Endothelial cell of umbilical vein (primary cell): ENCODE measurements around the gene NFYC. TPM values are rescaled to one million over a fixed set of nuclear protein-coding genes. Genes with fewer than 3 reads are reported as not detected.

ENCODE experiments used
- BruUV-seq: library from RNA; stranded (reverse); fragments of 400-500 nt; replicated peaks from 2 replicates; lab custom pipeline; 2021; lab: Mats Ljungman, UMichigan
- CTCF ChIA-PET: fragments of 300-600, 350-600 bp; sonication (Branson Sonifier 250); formaldehyde crosslinking; loops from one replicate; lab custom pipeline; 2021; ENCODE audit warnings: antibody characterized with exemption, inconsistent platforms; lab: Charles Lee
- POLR2A ChIA-PET: fragments of 300-600, 350-600 bp; sonication (Branson Sonifier 250); formaldehyde crosslinking; loops from one replicate; lab custom pipeline; 2021; ENCODE audit warnings: antibody characterized with exemption, inconsistent platforms; lab: Charles Lee
- DNase-seq: peaks from one replicate; pipeline ENCODE4 v3.0.0-alpha.2; 2011; ENCODE audit warnings: low read depth, low spot score
- FAIRE-seq: peaks from 2 replicates; lab custom pipeline; 2011; peaks lifted over from hg19 to GRCh38; lab: Jason Lieb, UNC
- H2AFZ ChIP-seq: 2 replicates; pipeline ENCODE4 v1.6.0; 2012; ENCODE audit warnings: low read depth, low read length, control low read depth, inconsistent platforms
- H3K27ac ChIP-seq: 2 replicates; pipeline ENCODE4 v1.5.1; 2011; ENCODE audit warnings: low read depth, mild to moderate bottlenecking, control low read depth, low read length, moderate library complexity; ENCODE audit not compliant: insufficient read depth
- H3K27me3 ChIP-seq, 2 experiments: 2 replicates each; pipeline versions ENCODE4 v1.6.0 to v1.6.1; 2011; ENCODE audit warnings: low read length in 2 of 2, mixed read lengths in 1 of 2; ENCODE audit not compliant: control insufficient read depth in 2 of 2, insufficient read depth in 2 of 2
- H3K36me3 ChIP-seq, 2 experiments: 2 replicates in 1 of 2; 3 replicates in 1 of 2; pipeline ENCODE4 v1.5.1; 2011; ENCODE audit warnings: low read length in 2 of 2, mild to moderate bottlenecking in 1 of 2, moderate library complexity in 1 of 2; ENCODE audit not compliant: control insufficient read depth in 2 of 2, insufficient read depth in 2 of 2; ENCODE audit errors: extremely low read depth in 1 of 2
- H3K4me1 ChIP-seq: 3 replicates; pipeline ENCODE4 v1.5.1; 2011; ENCODE audit warnings: mild to moderate bottlenecking, low read length; ENCODE audit not compliant: control insufficient read depth, insufficient read depth; ENCODE audit errors: extremely low read depth
- H3K4me2 ChIP-seq: 2 replicates; pipeline ENCODE4 v1.6.1; 2011; ENCODE audit warnings: low read length, control low read depth, mixed read lengths; ENCODE audit not compliant: insufficient read depth
- H3K4me3 ChIP-seq, 3 experiments: fragments of 200-600 bp in 1 of 3; sonication (generic), shearing (Covaris generic) in 1 of 3; replicated peaks in 1 of 3; 2 replicates each; pipeline ENCODE4 v1.5.1; 2011 to 2016; ENCODE audit warnings: control low read depth in 3 of 3, low read length in 3 of 3, mild to moderate bottlenecking in 2 of 3, inconsistent platforms in 1 of 3, low read depth in 1 of 3, moderate library complexity in 1 of 3; ENCODE audit not compliant: insufficient read depth in 1 of 3
- H3K79me2 ChIP-seq: 2 replicates; pipeline ENCODE4 v1.6.0; 2012; ENCODE audit warnings: low read length, inconsistent platforms; ENCODE audit not compliant: control insufficient read depth, insufficient read depth
- H3K9ac ChIP-seq: replicated peaks from 2 replicates; pipeline ENCODE3; 2011; ENCODE audit warnings: low read length, control low read depth; ENCODE audit not compliant: insufficient read depth; ENCODE audit errors: extremely low read depth
- H3K9me1 ChIP-seq: replicated peaks from 3 replicates; pipeline ENCODE4 v1.6.0; 2011; ENCODE audit warnings: mild to moderate bottlenecking, low read length; ENCODE audit not compliant: control insufficient read depth, insufficient read depth; ENCODE audit errors: extremely low read depth
- H3K9me3 ChIP-seq: replicated peaks from 2 replicates; pipeline ENCODE4 v1.5.1; 2012; ENCODE audit warnings: low read length, inconsistent platforms; ENCODE audit not compliant: control insufficient read depth, insufficient read depth
- H4K20me1 ChIP-seq: replicated peaks from 2 replicates; pipeline ENCODE3; 2011; ENCODE audit warnings: mild to moderate bottlenecking, low read length; ENCODE audit not compliant: control insufficient read depth, insufficient read depth; ENCODE audit errors: extremely low read depth
- CTCF ChIP-seq, 2 donors: IDR thresholded peaks; 1 replicate in 1 of 2; 2 replicates in 1 of 2; pipeline ENCODE4 v1.5.1; 2011; ENCODE audit warnings: low read length in 2 of 2, mild to moderate bottlenecking in 2 of 2, moderate library complexity in 2 of 2, control low read depth in 1 of 2, inconsistent platforms in 1 of 2, low read depth in 1 of 2; ENCODE audit not compliant: insufficient read depth in 1 of 2; ENCODE audit errors: extremely low read depth in 1 of 2
- EZH2 ChIP-seq: IDR thresholded peaks from 2 replicates; pipeline ENCODE4 v1.6.1; 2012; ENCODE audit warnings: borderline replicate concordance, low read depth, mild to moderate bottlenecking, moderate library complexity, low read length, inconsistent platforms; ENCODE audit not compliant: severe bottlenecking
- FOS ChIP-seq: IDR thresholded peaks from 2 replicates; pipeline ENCODE4 v1.6.1; 2011; ENCODE audit warnings: mild to moderate bottlenecking, low read length, moderate library complexity, borderline replicate concordance; ENCODE audit not compliant: insufficient read depth
- GATA2 ChIP-seq: IDR thresholded peaks from 2 replicates; pipeline ENCODE4 v1.7.0; 2011; ENCODE audit warnings: low read depth, mild to moderate bottlenecking, moderate library complexity, mixed read lengths, low read length; ENCODE audit not compliant: insufficient read length, insufficient read depth
- JUN ChIP-seq: IDR thresholded peaks from 2 replicates; pipeline ENCODE4 v1.6.1; 2011; ENCODE audit warnings: borderline replicate concordance, low read depth; ENCODE audit not compliant: insufficient read length, insufficient read depth
- MAX ChIP-seq: IDR thresholded peaks from 2 replicates; pipeline ENCODE4 v1.6.1; 2011; ENCODE audit not compliant: insufficient read depth, insufficient read length
- MYC ChIP-seq: IDR thresholded peaks from one replicate; pipeline ENCODE4 v1.6.1; 2011; ENCODE audit warnings: mild to moderate bottlenecking, low read depth, low read length
- POLR2A ChIP-seq: IDR thresholded peaks from 2 replicates; pipeline ENCODE4 v1.6.1; 2012; ENCODE audit warnings: low read depth, mild to moderate bottlenecking, control low read depth, low read length
- POLR2AphosphoS5 ChIP-seq: IDR thresholded peaks from 2 replicates; pipeline ENCODE4 v1.6.1; 2012; ENCODE audit warnings: low read depth, mild to moderate bottlenecking, control low read depth, low read length, moderate library complexity; ENCODE audit not compliant: insufficient read depth
- dilution Hi-C: fragments of 300-500 bp; cut with MboI; formaldehyde crosslinking; loops from one replicate; pipeline ENCODE4 v1.15.0; 2019; ENCODE audit warnings: low sequenced_read_pairs; ENCODE audit not compliant: extremely low pct_ligation_motif_present
- intact Hi-C: fragments of 100-400 bp; cut with micrococcal nuclease; formaldehyde crosslinking; loops from one replicate; pipeline ENCODE4 v1.10.0; 2022
- polyA plus RNA-seq, 4 experiments: library from polyadenylated mRNA; depleted of rRNA in 3 of 4; stranded (reverse) in 3 of 4; unstranded in 1 of 4; fragments of >200 nt; gene quantifications; 2 replicates each; pipeline versions ENCODE4 v1.2.1 to v1.2.3, GENCODE V29; 2011 to 2012; ENCODE audit warnings: missing spikeins in 1 of 4
- total RNA-seq: library from RNA; stranded (reverse); gene quantifications from 2 replicates; pipeline ENCODE4 v1.2.3, GENCODE V29; 2021

NFYC gene
- total and polyA plus RNA-seq, 2 donors (not counting 3 experiments of a cell fraction or from before 2014, with no cell fraction given): 51.1 to 81.7 TPM

GRCh38 chr1:40653851-40654537, 37.5 kb upstream of the NFYC start:
- POLR2A ChIA-PET: no interaction called here
- no TSS peak for BruUV-seq
- H4K20me1 ChIP-seq: no peaks in the 10 kb centered on the region
- CTCF ChIA-PET: interaction anchor here (0.9 to 1.0 kb wide), 2 partner anchors 15 to 16 kb away, joined by 3 read pairs; no protein-coding TSS in a partner anchor
- H3K36me3 ChIP-seq: no peaks in the 10 kb centered on the region
- H2AFZ ChIP-seq: no peak overlapping the region
- H3K4me1 ChIP-seq: no peaks in the 10 kb centered on the region
- H3K27ac ChIP-seq: no peak overlapping the region
- peaks cover 3 to 22% of the 10 kb centered on the region in 2 experiments for H3K27me3 ChIP-seq
- no peaks in the 10 kb centered on the region for H3K9me1 ChIP-seq
- no peak for TF ChIP-seq MYC
- TF ChIP-seq JUN: no peak
- no peak for TF ChIP-seq FOS
- TF ChIP-seq CTCF (IDR thresholded peaks at IDR 0.05; ENCODE audit: extremely low read depth in 1 of 2, insufficient read depth in 1 of 2, low read depth in 1 of 2, low read length in 2 of 2): no peak
- TF ChIP-seq POLR2AphosphoS5: no peak
- no peak for TF ChIP-seq MAX
- no peak for TF ChIP-seq POLR2A
- no peak for TF ChIP-seq EZH2
- TF ChIP-seq GATA2: no peak
- DNase-seq (no peak), FAIRE-seq (no peak)
- no peak overlapping the region for H3K4me3 ChIP-seq
- no peak overlapping the region for H3K4me2 ChIP-seq
- intact Hi-C loops (no loop called here), dilution Hi-C loops (no loop called here)
- no peaks in the 10 kb centered on the region for H3K79me2 ChIP-seq
- H3K9me3 ChIP-seq: no peaks in the 10 kb centered on the region
- no peak overlapping the region for H3K9ac ChIP-seq
